Caco-2 (cell line): ENCODE results near the gene ZIC2. TPM values are rescaled to one million over a fixed set of nuclear protein-coding genes. Genes with fewer than 3 reads are reported as not detected.

ENCODE experiments used
- BruUV-seq: library from RNA; stranded (reverse); fragments of 400-500 nt; replicated peaks from 2 replicates; lab custom pipeline; 2021; lab: Mats Ljungman, UMichigan
- CTCF ChIA-PET: fragments of 300-600 bp; sonication (Branson Sonifier 250); formaldehyde crosslinking; loops from one replicate; lab custom pipeline; 2022; ENCODE audit warnings: antibody characterized with exemption; lab: Charles Lee
- POLR2A ChIA-PET: fragments of 300-600 bp; sonication (Branson Sonifier 250); formaldehyde crosslinking; loops from one replicate; lab custom pipeline; 2022; ENCODE audit warnings: antibody characterized with exemption; lab: Charles Lee
- DNase-seq, 2 experiments: peaks; one replicate each; pipeline versions ENCODE4 v3.0.0 to v3.0.0-alpha.2; 2020 to 2022
- H3K27me3 ChIP-seq: replicated peaks from 2 replicates; pipeline ENCODE4 v1.6.0; 2011; ENCODE audit warnings: low read length; ENCODE audit not compliant: control insufficient read depth, insufficient read depth
- H3K36me3 ChIP-seq: 2 replicates; pipeline ENCODE4 v1.5.1; 2011; ENCODE audit warnings: low read length; ENCODE audit not compliant: control insufficient read depth, insufficient read depth
- H3K4me1 ChIP-seq: fragments of 250-450 bp; sonication (Bioruptor Pico); 2 replicates; pipeline ENCODE4 v1.5.1; 2020; ENCODE audit warnings: mild to moderate bottlenecking
- H3K4me3 ChIP-seq: 2 replicates; pipeline ENCODE4 v1.5.1; 2011; ENCODE audit warnings: low read depth, mild to moderate bottlenecking, control low read depth, low read length
- H3K9me3 ChIP-seq: fragments of 250-450 bp; sonication (Bioruptor Pico); 2 replicates; pipeline ENCODE4 v1.5.1; 2020; ENCODE audit warnings: mild to moderate bottlenecking, moderate library complexity
- H3K27ac Mint-ChIP-seq: one replicate; pipeline ENCODE4 v1.8.0; 2022; ENCODE audit warnings: mixed read lengths; ENCODE audit not compliant: unreplicated experiment
- H3K27me3 Mint-ChIP-seq: one replicate; pipeline ENCODE4 v1.8.0; 2022; ENCODE audit warnings: mixed read lengths; ENCODE audit not compliant: insufficient read depth, unreplicated experiment
- H3K36me3 Mint-ChIP-seq: one replicate; pipeline ENCODE4 v1.8.0; 2022; ENCODE audit warnings: mild to moderate bottlenecking, mixed read lengths; ENCODE audit not compliant: insufficient read depth, unreplicated experiment
- H3K4me1 Mint-ChIP-seq: one replicate; pipeline ENCODE4 v1.8.0; 2022; ENCODE audit warnings: low read depth, mixed read lengths; ENCODE audit not compliant: unreplicated experiment
- H3K4me3 Mint-ChIP-seq: one replicate; pipeline ENCODE4 v1.8.0; 2022; ENCODE audit warnings: mild to moderate bottlenecking, moderate library complexity, mixed read lengths; ENCODE audit not compliant: unreplicated experiment
- H3K9me3 Mint-ChIP-seq: one replicate; pipeline ENCODE4 v1.8.0; 2022; ENCODE audit warnings: mixed read lengths; ENCODE audit not compliant: unreplicated experiment
- intact Hi-C: fragments of 100-400 bp; cut with micrococcal nuclease; formaldehyde crosslinking; loops from one replicate; pipeline ENCODE4 v1.10.0; 2022; ENCODE audit not compliant: unreplicated experiment
- total RNA-seq: library from RNA; stranded (reverse); gene quantifications from 2 replicates; pipeline ENCODE4 v1.2.3, GENCODE V29; 2022
- TF ChIP-seq, protein P1 (sequence below), 2 experiments: fragments of 200-600 bp in 1 of 2; IDR thresholded peaks; 1 replicate in 1 of 2; 2 replicates in 1 of 2; pipeline versions ENCODE4 v1.5.1 to v1.8.0; 2011 to 2022; ENCODE audit warnings: antibody characterized with exemption in 1 of 2, control low read depth in 1 of 2, inconsistent platforms in 1 of 2, low read depth in 1 of 2, low read length in 1 of 2, mild to moderate bottlenecking in 1 of 2, moderate library complexity in 1 of 2; ENCODE audit not compliant: insufficient read depth in 1 of 2, severe bottlenecking in 1 of 2, unreplicated experiment in 1 of 2

Gene ZIC2
- total RNA-seq, 1 experiment from 2014 or later = 1.3 TPM

DNA sequence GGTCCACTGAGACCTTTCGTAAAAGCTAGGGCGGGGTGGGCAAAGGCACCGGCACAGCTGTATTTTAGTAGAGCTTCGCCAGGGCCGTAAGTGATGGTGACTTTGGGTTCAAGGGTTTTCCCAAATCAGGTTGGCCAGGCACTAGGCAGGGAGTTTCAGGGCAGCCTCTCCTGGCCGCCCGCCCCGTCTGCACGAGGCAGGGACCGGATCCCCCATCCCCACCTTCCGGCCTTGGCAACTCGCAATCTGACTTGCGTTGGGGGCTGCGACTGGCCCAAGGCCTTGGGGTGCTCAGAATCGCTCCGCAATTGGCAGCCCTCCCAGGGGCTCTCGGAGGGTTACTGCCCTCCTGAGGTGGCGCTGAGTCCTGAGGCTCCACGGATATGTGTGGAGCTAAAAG is 6.0 kb upstream of the ZIC2 start:
- Mint-ChIP-seq H3K27ac (no peak overlapping the region), H3K4me1 (no peaks in the 10 kb centered on the region), H3K27me3 (peaks cover 40% of the 10 kb centered on the region), H3K36me3 (peaks cover 5% of the 10 kb centered on the region), H3K9me3 (no peaks in the 10 kb centered on the region), H3K4me3 (no peak overlapping the region)
- no peaks in the 10 kb centered on the region for H3K4me1 ChIP-seq
- intact Hi-C loops = loop anchor here (5.0 kb wide), 1 partner anchor 208 kb away; no protein-coding TSS in a partner anchor
- POLR2A ChIA-PET = no interaction called here
- H3K4me3 ChIP-seq = no peak overlapping the region
- no peak for DNase-seq
- CTCF ChIA-PET = no interaction called here
- H3K27me3 ChIP-seq = peaks cover 4% of the 10 kb centered on the region; the same call in 1 of the 2 replicates
- no peaks in the 10 kb centered on the region for H3K9me3 ChIP-seq
- no peaks in the 10 kb centered on the region for H3K36me3 ChIP-seq
- TF ChIP-seq, protein P1, sequence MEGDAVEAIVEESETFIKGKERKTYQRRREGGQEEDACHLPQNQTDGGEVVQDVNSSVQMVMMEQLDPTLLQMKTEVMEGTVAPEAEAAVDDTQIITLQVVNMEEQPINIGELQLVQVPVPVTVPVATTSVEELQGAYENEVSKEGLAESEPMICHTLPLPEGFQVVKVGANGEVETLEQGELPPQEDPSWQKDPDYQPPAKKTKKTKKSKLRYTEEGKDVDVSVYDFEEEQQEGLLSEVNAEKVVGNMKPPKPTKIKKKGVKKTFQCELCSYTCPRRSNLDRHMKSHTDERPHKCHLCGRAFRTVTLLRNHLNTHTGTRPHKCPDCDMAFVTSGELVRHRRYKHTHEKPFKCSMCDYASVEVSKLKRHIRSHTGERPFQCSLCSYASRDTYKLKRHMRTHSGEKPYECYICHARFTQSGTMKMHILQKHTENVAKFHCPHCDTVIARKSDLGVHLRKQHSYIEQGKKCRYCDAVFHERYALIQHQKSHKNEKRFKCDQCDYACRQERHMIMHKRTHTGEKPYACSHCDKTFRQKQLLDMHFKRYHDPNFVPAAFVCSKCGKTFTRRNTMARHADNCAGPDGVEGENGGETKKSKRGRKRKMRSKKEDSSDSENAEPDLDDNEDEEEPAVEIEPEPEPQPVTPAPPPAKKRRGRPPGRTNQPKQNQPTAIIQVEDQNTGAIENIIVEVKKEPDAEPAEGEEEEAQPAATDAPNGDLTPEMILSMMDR (IDR thresholded peaks at IDR 0.05; ENCODE audit: insufficient read depth in 1 of 2, low read depth in 1 of 2, low read length in 1 of 2, severe bottlenecking in 1 of 2, unreplicated experiment in 1 of 2) = no peak
- BruUV-seq = no TSS peak

DNA sequence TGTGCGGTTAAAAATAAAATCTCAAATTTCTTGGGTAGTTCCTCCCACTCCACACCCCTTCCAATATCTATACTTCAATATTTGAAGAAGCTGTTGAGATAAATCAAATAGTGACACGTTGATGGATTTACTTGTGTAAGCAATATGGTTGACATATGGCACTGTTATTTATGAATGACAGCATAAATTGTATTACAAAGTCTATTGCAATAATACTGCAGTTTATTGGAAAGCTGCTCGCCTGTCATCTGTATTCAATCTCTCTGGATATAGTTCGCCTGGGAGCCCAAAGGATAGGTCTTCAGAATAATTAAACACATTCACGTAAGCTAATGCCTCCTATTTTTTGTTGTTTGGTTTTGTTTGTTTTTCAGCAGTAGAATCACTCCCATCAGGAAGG is 5.0 kb upstream of the ZIC2 start:
- ChIA-PET POLR2A (no interaction called here), CTCF (no interaction called here)
- no TSS peak for BruUV-seq
- Mint-ChIP-seq H3K27me3 (peaks cover 38% of the 10 kb centered on the region), H3K4me3 (no peak overlapping the region), H3K9me3 (no peaks in the 10 kb centered on the region), H3K27ac (no peak overlapping the region), H3K4me1 (no peaks in the 10 kb centered on the region), H3K36me3 (peaks cover 5% of the 10 kb centered on the region)
- H3K4me3 ChIP-seq = no peak overlapping the region
- intact Hi-C loops = loop anchor here (5.0 kb wide), 1 partner anchor 209 kb away; no protein-coding TSS in a partner anchor
- no peaks in the 10 kb centered on the region for H3K4me1 ChIP-seq
- TF ChIP-seq, protein P1 (IDR thresholded peaks at IDR 0.05; ENCODE audit: insufficient read depth in 1 of 2, low read depth in 1 of 2, low read length in 1 of 2, severe bottlenecking in 1 of 2, unreplicated experiment in 1 of 2) = no peak
- H3K36me3 ChIP-seq = no peaks in the 10 kb centered on the region
- DNase-seq = no peak
- H3K9me3 ChIP-seq = no peaks in the 10 kb centered on the region
- peaks cover 4% of the 10 kb centered on the region; the same call in 1 of the 2 replicates for H3K27me3 ChIP-seq

DNA sequence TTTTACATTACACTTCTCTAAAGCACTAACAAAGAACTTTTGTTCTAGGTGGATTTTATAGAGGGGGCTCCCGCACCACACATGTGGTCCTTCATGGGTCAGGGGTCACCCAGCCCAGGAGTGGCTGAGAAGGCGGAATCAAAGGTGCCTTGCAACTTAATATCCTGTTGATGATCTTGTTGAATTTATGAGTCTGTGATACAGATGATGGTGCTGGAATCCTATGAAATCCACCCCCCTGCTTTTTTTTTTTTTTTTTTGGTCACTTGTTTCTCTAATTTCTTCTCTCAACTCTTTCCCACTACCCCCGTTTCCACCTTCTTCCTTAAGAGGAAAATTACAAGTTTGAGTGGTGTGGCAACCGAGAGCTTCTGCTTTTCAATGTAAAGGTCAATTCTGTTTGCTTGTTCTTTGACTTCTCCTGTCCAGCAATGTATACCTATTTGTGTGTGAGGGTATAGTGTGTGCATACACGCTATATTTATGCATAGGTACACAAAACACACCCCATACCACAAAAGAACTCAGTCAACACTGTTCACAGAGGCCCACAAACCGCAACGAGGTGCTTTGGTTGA is 4.2 kb upstream of the ZIC2 start:
- TF ChIP-seq, protein P1 (IDR thresholded peaks at IDR 0.05; ENCODE audit: insufficient read depth in 1 of 2, low read depth in 1 of 2, low read length in 1 of 2, severe bottlenecking in 1 of 2, unreplicated experiment in 1 of 2) = no peak
- H3K27ac Mint-ChIP-seq = no peak overlapping the region
- H3K4me1 Mint-ChIP-seq = no peaks in the 10 kb centered on the region
- BruUV-seq = no TSS peak
- Histone ChIP-seq H3K27me3 (peaks cover 3% of the 10 kb centered on the region; the same call in 1 of the 2 replicates), H3K36me3 (no peaks in the 10 kb centered on the region), H3K4me1 (peaks cover 3% of the 10 kb centered on the region), H3K4me3 (no peak overlapping the region), H3K9me3 (no peaks in the 10 kb centered on the region)
- no peaks in the 10 kb centered on the region for H3K9me3 Mint-ChIP-seq
- no peak overlapping the region for H3K4me3 Mint-ChIP-seq
- CTCF ChIA-PET = no interaction called here
- peaks cover 5% of the 10 kb centered on the region for H3K36me3 Mint-ChIP-seq
- intact Hi-C loops = loop anchor here (5.0 kb wide), 1 partner anchor 210 kb away; no protein-coding TSS in a partner anchor
- POLR2A ChIA-PET = no interaction called here
- no peak for DNase-seq
- H3K27me3 Mint-ChIP-seq = peaks cover 31% of the 10 kb centered on the region
